IPS DF 6.9 (cell line): Measurements from ENCODE around the gene PALB2.

Experiments
- DNase-seq: peaks from one replicate; pipeline ENCODE4 v3.0.0-alpha.2; 2013; ENCODE audit warnings: low read depth, low spot score
- H3K27ac ChIP-seq: one replicate; pipeline ENCODE4 v1.5.1; 2013; ENCODE audit warnings: low read length, control low read depth
- H3K27me3 ChIP-seq: 2 replicates; pipeline ENCODE4 v1.6.1; 2013; ENCODE audit warnings: mild to moderate bottlenecking, low read length; ENCODE audit not compliant: control insufficient read depth, insufficient read depth
- H3K36me3 ChIP-seq: 2 replicates; pipeline ENCODE4 v1.6.1; 2013; ENCODE audit warnings: low read length; ENCODE audit not compliant: control insufficient read depth, insufficient read depth
- H3K4me1 ChIP-seq: 2 replicates; pipeline ENCODE4 v1.6.1; 2013; ENCODE audit warnings: low read length; ENCODE audit not compliant: control insufficient read depth, insufficient read depth
- H3K4me3 ChIP-seq: 2 replicates; pipeline ENCODE4 v1.5.1; 2013; ENCODE audit warnings: mild to moderate bottlenecking, low read length
- H3K9me3 ChIP-seq: 2 replicates; pipeline ENCODE4 v1.6.1; 2013; ENCODE audit warnings: low read length, inconsistent platforms; ENCODE audit not compliant: control insufficient read depth, insufficient read depth
- WGBS: extraction: QIAGEN DNeasy Blood & Tissue Kit; methylation state at CpG from one replicate; pipeline ENCODE4 v1.1.7; 2013; ENCODE audit warnings: mixed read lengths, missing lambda C conversion rate; ENCODE audit not compliant: insufficient read length, insufficient coverage; 5-methylcytosine and 5-hydroxymethylcytosine counted together

The PALB2 gene

DNA sequence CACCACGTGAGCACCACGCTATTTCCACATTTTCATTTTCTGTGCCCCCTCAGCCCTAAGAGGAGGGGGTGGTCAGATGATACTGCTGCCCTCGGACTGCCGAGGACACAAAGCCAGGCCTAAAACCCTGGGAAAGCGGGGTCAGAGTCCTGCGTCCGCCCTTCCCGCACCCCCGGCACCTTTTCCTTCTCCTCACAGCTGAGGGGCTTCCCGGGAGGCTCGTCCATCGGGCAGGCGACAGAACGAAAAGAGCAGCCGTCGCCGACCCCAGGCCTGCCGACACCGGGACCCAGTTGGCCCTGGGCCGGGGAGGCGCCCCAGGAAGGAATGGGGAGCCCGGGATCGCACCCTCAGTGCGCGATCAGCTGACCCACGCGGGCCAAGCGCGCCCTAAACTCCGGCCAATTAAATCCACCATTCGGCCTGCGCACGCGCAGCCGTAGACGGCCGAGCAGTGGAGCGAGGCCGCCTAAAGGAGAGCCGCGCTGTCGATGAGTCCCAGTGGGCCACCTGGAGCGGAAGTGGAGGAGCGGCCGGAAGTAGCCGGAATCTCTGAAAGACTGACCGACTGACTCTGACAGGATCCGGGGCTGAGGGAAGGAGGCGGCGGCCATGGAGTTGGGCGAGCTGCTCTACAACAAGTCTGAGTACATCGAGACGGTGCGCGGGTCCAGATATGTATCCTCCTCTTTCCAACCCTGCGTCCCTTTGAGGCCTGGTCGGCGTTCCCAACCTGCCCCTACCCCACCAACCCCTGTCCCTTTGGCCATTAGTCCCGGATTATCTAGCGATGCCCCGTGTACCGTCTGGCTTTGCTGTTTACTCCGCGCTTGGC, at the start of gene PALB2, which contains the start of gene DCTN5:
TSS of gene PALB2 (minus strand) at position 380 of the 835 bp plus-strand sequence. CDS start at position 227, 153 bp downstream.
TSS of gene DCTN5 (plus strand) at position 536 of the 835 bp plus-strand sequence. CDS start at position 613, 77 bp downstream.
- Histone ChIP-seq H3K9me3 (no peaks in the 10 kb centered on the region), H3K36me3 (peaks cover 3% of the 10 kb centered on the region; the same call in 1 of the 2 replicates), H3K27me3 (no peaks in the 10 kb centered on the region), H3K27ac (no peak within 1 kb of the TSS), H3K4me1 (0 out of 2 replicates have a peak, but pooled peaks cover 2% of the 10 kb centered on the region), H3K4me3 (peak within 1 kb of the TSS; percentile 86)
- peak; percentile 89 for DNase-seq
- WGBS, result no CpG with 5 or more reads among the region's 64 CpGs

DNA sequence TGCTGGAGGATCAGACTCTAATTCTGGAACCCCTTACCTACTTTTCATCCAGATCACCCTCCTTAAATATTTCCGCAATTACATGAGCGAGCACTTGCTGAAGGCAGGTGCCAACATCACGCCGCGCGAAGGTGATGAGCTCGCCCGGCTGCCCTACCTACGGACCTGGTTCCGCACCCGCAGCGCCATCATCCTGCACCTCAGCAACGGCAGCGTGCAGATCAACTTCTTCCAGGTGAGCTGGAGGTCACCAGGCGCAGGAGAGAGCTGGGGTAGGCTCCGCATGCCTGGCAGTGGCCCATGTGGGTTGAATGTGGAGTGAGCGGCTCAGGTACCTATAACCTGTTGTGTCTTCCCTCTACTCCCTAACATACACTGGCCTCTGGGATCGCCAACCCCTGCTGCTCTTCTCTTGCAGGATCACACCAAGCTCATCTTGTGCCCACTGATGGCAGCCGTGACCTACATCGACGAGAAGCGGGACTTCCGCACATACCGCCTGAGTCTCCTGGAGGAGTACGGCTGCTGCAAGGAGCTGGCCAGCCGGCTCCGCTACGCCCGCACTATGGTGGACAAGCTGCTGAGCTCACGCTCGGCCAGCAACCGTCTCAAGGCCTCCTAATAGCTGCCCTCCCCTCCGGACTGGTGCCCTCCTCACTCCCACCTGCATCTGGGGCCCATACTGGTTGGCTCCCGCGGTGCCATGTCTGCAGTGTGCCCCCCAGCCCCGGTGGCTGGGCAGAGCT, 48.5 kb upstream of the PALB2 start:
- Histone ChIP-seq H3K4me3 (no peak overlapping the region), H3K9me3 (no peaks in the 10 kb centered on the region), H3K4me1 (no peaks in the 10 kb centered on the region), H3K36me3 (peaks cover 46% of the 10 kb centered on the region), H3K27me3 (no peaks in the 10 kb centered on the region), H3K27ac (no peak overlapping the region)
- DNase-seq, result no peak
- WGBS, result no CpG with 5 or more reads among the region's 36 CpGs

DNA sequence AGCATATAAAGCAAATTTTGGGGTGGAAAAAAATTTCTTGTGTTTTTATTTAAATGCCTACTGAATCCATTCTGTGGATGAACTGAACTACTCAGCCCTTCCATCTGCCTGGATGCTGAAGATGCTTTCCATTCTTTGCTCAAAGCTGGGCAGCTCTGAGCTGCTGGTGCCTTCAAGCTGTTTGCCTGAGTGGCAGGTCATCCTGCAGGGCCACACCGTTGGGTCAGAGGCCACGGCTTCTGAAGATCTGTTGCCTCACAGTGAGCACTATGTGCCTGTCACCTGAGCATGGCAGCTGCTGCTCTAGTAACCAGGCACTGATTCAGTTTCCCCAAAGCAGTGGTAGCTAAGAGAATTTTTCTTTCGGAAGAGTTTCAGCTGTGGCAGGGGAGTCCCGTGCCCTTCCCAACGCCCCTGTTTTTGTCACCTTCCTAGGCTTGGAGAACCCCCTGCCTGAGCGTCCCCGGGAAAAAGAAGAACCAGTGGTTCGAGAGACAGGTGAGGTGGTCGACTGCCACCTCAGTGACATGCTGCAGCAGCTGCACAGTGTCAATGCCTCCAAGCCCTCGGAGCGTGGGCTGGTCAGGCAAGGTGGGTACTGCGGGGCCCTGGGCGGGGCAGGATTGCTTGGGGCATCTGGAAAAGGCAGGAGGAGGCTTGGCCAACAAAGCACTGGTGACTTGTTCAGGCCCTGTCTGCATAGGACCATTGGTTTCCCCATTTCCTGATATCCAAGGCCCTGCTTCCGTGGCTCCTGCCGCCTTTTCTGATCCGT, 46.1 kb upstream of the PALB2 start:
- Histone ChIP-seq H3K4me1 (no peaks in the 10 kb centered on the region), H3K36me3 (peaks cover 60% of the 10 kb centered on the region), H3K27ac (no peak overlapping the region), H3K9me3 (no peaks in the 10 kb centered on the region), H3K4me3 (no peak overlapping the region), H3K27me3 (no peaks in the 10 kb centered on the region)
- DNase-seq, result no peak
- WGBS, result no CpG with 5 or more reads among the region's 16 CpGs

DNA sequence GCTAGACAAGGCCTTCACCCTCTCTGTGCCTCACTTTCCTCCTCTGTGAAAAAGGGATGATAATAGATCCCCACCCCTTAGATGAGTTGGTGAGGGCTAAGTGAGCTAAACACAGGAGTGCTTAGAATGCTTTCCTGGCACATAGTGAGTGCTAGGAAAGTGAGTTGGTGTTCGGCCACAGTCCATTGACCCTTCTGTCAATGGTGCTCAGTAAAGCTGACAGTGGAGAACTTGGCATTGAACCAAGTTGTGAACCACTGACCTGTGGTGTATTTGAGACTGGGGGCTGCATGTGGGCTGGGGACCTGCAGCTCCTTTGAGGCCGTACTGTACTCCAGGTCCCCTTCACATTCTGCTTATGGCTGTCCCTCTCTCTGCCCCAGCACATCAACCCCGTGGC, 42.4 kb upstream of the PALB2 start:
- Histone ChIP-seq H3K27ac (no peak overlapping the region), H3K4me3 (no peak overlapping the region), H3K4me1 (no peaks in the 10 kb centered on the region; the same call in 1 of the 2 replicates), H3K9me3 (no peaks in the 10 kb centered on the region), H3K36me3 (peaks cover 33% of the 10 kb centered on the region), H3K27me3 (no peaks in the 10 kb centered on the region)
- DNase-seq, result no peak
- no CpG with 5 or more reads among the region's 3 CpGs for WGBS

DNA sequence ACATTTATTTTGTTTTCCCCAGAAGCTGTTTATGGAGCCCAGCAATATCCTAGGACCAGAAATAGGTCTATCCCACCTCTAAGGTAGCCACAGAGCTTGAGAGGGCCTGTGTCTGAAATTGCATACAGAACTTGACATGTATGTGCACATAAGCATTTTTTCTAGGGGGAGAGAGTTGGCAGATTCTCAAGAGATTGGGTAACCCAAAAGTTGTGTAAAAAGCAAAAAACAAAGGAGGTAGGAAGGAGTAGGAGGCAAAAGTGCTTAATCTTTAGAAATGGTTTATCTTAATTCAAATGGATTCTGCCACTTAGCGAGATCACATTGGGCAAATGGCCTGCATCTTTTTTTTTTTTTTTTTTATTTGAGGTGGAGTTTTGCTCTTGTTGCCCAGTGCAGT, 41.1 kb upstream of the PALB2 start:
- H3K27ac ChIP-seq, result no peak overlapping the region
- no peaks in the 10 kb centered on the region for H3K27me3 ChIP-seq
- H3K9me3 ChIP-seq, result no peaks in the 10 kb centered on the region
- no CpG with 5 or more reads among the region's 1 CpG for WGBS
- H3K36me3 ChIP-seq, result peaks cover 21% of the 10 kb centered on the region
- H3K4me1 ChIP-seq, result no peaks in the 10 kb centered on the region; the same call in 1 of the 2 replicates
- no peak overlapping the region for H3K4me3 ChIP-seq
- no peak for DNase-seq

DNA sequence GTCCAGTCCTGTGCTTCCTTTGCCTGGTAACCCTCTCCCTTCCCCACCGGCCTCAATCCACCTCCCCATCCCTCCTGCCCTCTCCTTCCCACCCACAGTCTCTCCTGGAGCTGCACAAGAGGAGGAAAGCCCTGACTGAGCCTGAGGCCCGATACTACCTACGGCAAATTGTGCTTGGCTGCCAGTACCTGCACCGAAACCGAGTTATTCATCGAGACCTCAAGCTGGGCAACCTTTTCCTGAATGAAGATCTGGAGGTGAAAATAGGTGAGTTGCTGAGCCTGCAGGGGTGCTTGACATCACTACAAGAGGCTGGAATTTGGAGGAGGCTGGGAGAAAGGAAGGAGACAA, 38.9 kb upstream of the PALB2 start:
- Histone ChIP-seq H3K9me3 (no peaks in the 10 kb centered on the region), H3K36me3 (peaks cover 13% of the 10 kb centered on the region), H3K27ac (no peak overlapping the region), H3K4me3 (peak overlapping the region; percentile 89; the same call in 1 of the 2 replicates), H3K27me3 (no peaks in the 10 kb centered on the region), H3K4me1 (no peaks in the 10 kb centered on the region; the same call in 1 of the 2 replicates)
- no CpG with 5 or more reads among the region's 6 CpGs for WGBS
- no peak for DNase-seq

DNA sequence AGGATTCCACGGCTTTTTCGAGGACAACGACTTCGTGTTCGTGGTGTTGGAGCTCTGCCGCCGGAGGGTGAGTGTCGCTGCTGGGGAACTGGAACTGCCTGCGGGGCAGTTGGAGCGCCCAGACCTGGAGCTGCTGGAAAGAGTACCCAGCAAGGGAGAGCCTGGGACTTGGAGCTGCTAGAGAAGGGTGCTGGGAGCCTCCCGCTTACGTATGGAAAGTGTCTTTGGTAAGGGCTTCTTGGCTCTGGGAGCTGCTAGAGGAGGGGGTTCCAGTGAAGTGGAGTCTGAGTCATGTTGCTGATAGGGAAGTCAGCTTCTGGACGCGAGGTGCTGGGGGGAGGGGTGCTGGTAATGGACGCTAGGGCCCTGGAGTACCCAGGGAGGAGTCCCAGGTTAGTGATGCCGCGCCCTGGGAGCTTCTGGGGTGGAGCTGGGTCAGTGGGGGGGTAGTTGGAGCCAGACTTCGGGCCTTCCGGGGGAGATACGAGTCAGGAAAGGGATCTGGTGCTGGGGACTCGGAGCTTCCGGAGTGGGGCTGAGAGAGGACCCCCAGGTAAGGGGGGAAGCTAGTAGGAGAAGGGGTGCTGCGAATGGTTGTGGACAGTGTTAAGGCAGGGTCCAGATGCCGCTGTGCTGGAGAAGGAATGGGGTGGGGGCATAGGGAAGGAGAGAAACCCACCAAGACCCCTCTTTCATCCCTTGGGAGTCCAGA, 38.3 kb upstream of the PALB2 start:
- no peak for DNase-seq
- WGBS, result no CpG with 5 or more reads among the region's 24 CpGs
- no peaks in the 10 kb centered on the region; the same call in 1 of the 2 replicates for H3K4me1 ChIP-seq
- H3K36me3 ChIP-seq, result peaks cover 13% of the 10 kb centered on the region
- H3K27ac ChIP-seq, result no peak overlapping the region
- H3K9me3 ChIP-seq, result no peaks in the 10 kb centered on the region
- no peaks in the 10 kb centered on the region for H3K27me3 ChIP-seq
- H3K4me3 ChIP-seq, result peak overlapping the region; percentile 89

DNA sequence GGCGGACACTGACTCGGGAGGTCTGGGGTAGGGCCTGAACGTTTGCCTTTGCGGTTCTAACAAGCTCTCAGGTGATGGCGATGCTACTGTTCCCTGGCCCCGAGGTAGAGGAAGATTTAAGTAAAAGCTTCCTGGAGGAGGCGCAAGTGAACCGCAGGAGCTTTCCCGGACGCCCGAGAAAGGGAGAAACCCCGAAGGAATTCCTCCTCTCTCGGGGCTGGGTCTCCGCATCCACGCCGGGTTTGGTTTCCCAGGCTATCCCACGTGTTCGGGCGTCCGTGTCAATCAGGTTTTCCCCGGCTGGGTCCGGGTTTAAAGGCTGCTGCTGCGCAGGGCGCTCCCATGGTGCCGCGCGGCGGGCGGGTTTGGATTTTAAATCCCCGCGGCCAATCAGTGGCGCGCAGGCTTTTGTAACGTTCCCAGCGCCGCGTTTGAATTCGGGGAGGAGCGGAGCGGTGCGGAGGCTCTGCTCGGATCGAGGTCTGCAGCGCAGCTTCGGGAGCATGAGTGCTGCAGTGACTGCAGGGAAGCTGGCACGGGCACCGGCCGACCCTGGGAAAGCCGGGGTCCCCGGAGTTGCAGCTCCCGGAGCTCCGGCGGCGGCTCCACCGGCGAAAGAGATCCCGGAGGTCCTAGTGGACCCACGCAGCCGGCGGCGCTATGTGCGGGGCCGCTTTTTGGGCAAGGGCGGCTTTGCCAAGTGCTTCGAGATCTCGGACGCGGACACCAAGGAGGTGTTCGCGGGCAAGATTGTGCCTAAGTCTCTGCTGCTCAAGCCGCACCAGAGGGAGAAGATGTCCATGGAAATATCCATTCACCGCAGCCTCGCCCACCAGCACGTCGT, 37.5 kb upstream of the PALB2 start, which contains the start of gene PLK1:
TSS of gene PLK1 (plus strand) at position 460 of the 844 bp plus-strand sequence. CDS start at position 504, 44 bp downstream.
- WGBS, result no CpG with 5 or more reads among the region's 75 CpGs
- no peak within 1 kb of the TSS for H3K27ac ChIP-seq
- H3K4me3 ChIP-seq, result peak within 1 kb of the TSS; percentile 89
- H3K36me3 ChIP-seq, result peaks cover 6% of the 10 kb centered on the region
- no peaks in the 10 kb centered on the region for H3K27me3 ChIP-seq
- no peaks in the 10 kb centered on the region for H3K9me3 ChIP-seq
- H3K4me1 ChIP-seq, result no peaks in the 10 kb centered on the region; the same call in 1 of the 2 replicates
- DNase-seq, result peak; percentile 81

DNA sequence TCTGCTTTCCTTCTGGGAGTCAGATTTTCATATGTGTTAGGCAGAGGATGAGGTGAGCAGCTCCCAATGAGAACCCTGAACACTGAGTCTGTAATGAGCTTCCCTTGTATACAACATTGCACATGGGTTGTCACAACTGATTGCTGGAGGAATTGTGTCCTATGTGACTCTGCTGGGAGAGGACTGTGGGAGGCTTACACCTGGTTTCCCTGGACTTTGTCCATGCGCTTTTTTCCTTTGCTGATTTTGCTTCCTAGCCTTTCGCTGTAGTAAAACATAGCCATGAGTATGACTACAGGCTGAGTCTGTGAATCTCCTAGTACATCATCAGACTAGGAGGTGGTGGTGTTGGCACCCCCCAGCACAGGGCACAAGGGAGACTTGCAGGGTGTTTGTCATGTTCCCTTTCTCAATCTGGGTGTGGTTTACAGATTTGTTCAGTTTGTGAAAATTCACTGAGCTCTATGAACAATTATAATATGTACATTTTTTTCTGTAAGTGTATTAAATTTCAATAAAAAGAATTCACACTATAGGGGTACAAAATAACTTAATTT, 35.9 kb upstream of the PALB2 start:
- Histone ChIP-seq H3K9me3 (no peaks in the 10 kb centered on the region), H3K4me3 (no peak overlapping the region), H3K4me1 (no peaks in the 10 kb centered on the region; the same call in 1 of the 2 replicates), H3K27me3 (no peaks in the 10 kb centered on the region), H3K36me3 (no peaks in the 10 kb centered on the region; the same call in 1 of the 2 replicates), H3K27ac (no peak overlapping the region)
- no CpG with 5 or more reads among the region's 2 CpGs for WGBS
- no peak for DNase-seq
